Cardiac fibroblast (primary cell): ENCODE results near the gene CENPA.
"Not testable (repeated sequence)": the region's sequence is repeated elsewhere in the genome, so short reads cannot be mapped to it uniquely, and the experiment has no call there.

Experiments
- DNase-seq, 2 donors: peaks; one replicate each; pipeline versions ENCODE4 v3.0.0 to v3.0.0-alpha.2; 2010; ENCODE audit warnings: low read depth in 2 of 2
- H3K4me3 ChIP-seq, 2 donors: replicated peaks in 1 of 2; 1 replicate in 1 of 2; 2 replicates in 1 of 2; pipeline ENCODE4 v1.5.1; 2011; ENCODE audit warnings: low read depth in 2 of 2, low read length in 2 of 2, mild to moderate bottlenecking in 2 of 2, moderate library complexity in 1 of 2
- CTCF ChIP-seq: IDR thresholded peaks from one replicate; pipeline ENCODE4 v1.5.1; 2011; ENCODE audit warnings: low read depth, mild to moderate bottlenecking, low read length, inconsistent platforms

Gene CENPA

GRCh38 chr2:26759845-26760244, 26.0 kb upstream of the CENPA start:
- TF ChIP-seq CTCF: no peak

GRCh38 chr2:26760991-26761390, 24.9 kb upstream of the CENPA start:
- not testable (repeated sequence) for H3K4me3 ChIP-seq

More at GRCh38 chr2:26759845-26760244, 26.0 kb upstream of the CENPA start:
- H3K4me3 ChIP-seq: no peak overlapping the region
- no peak for DNase-seq

GRCh38 chr2:26763019-26763418, 22.8 kb upstream of the CENPA start:
- no peak overlapping the region for H3K4me3 ChIP-seq
- TF ChIP-seq CTCF: no peak
- no peak for DNase-seq

More at GRCh38 chr2:26760991-26761390, 24.9 kb upstream of the CENPA start:
- DNase-seq: not testable (repeated sequence)

GRCh38 chr2:26764078-26764887, 21.6 kb upstream of the CENPA start, which contains the start of gene SLC35F6:
SLC35F6 (plus strand) TSS chr2:26764284; CDS start chr2:26764350, 66 bp downstream.
- peak; percentile 76 to 89 for DNase-seq
- TF ChIP-seq CTCF: no peak
- peak within 1 kb of the TSS; percentile 74 to 99 for H3K4me3 ChIP-seq

GRCh38 chr2:26764906-26765305, 20.9 kb upstream of the CENPA start:
- no peak for DNase-seq
- TF ChIP-seq CTCF: no peak
- H3K4me3 ChIP-seq: peak overlapping the region; percentile 74 to 99

- TF ChIP-seq CTCF: no peak
- H3K4me3 ChIP-seq: peak overlapping the region; percentile 74 to 99
- DNase-seq: no peak
Measured at GRCh38 chr2:26765475-26766200, 20.2 kb upstream of the CENPA start.

- H3K4me3 ChIP-seq: no peak overlapping the region
- no peak for DNase-seq
- no peak for TF ChIP-seq CTCF
Measured at GRCh38 chr2:26767129-26767528, 18.7 kb upstream of the CENPA start.
